NT2/D1 (cell line): ENCODE measurements around the gene EIF2S1.
"Not testable (repeated sequence)": the region's sequence is repeated elsewhere in the genome, so short reads cannot be mapped to it uniquely, and the experiment has no call there.

Source experiments
- DNase-seq: peaks from one replicate; pipeline ENCODE4 v3.0.0-alpha.2; 2011; ENCODE audit warnings: low read depth, low spot score
- H3K27me3 ChIP-seq: 2 replicates; pipeline ENCODE4 v1.6.0; 2011; ENCODE audit warnings: mild to moderate bottlenecking; ENCODE audit not compliant: insufficient read length, insufficient read depth
- H3K36me3 ChIP-seq: 2 replicates; pipeline ENCODE4 v1.6.1; 2011; ENCODE audit warnings: mild to moderate bottlenecking, low read length, mixed read lengths; ENCODE audit not compliant: insufficient read depth, insufficient read length
- H3K4me1 ChIP-seq: 2 replicates; pipeline ENCODE4 v1.5.1; 2011; ENCODE audit not compliant: insufficient read depth, insufficient read length
- H3K4me3 ChIP-seq: 2 replicates; pipeline ENCODE4 v1.5.1; 2011; ENCODE audit warnings: low read depth; ENCODE audit not compliant: insufficient read length
- H3K9ac ChIP-seq: 2 replicates; pipeline ENCODE4 v1.6.0; 2011; ENCODE audit warnings: low read depth; ENCODE audit not compliant: insufficient read length
- H3K9me3 ChIP-seq: 2 replicates; pipeline ENCODE4 v1.5.1; 2011; ENCODE audit warnings: mild to moderate bottlenecking, low read length; ENCODE audit not compliant: insufficient read depth
- SUZ12 ChIP-seq: IDR thresholded peaks from 2 replicates; pipeline ENCODE4 v1.6.1; 2011; ENCODE audit not compliant: insufficient read length, insufficient read depth; ENCODE audit errors: extremely low read depth
- YY1 ChIP-seq: IDR thresholded peaks from 2 replicates; pipeline ENCODE4 v1.6.1; 2011; ENCODE audit not compliant: insufficient read length, insufficient read depth
- ZNF274 ChIP-seq: IDR thresholded peaks from 2 replicates; pipeline ENCODE4 v1.6.1; 2011; ENCODE audit warnings: mild to moderate bottlenecking, low read depth, low read length

EIF2S1 gene

GRCh38 chr14:67359775-67360469 lies at the start of gene EIF2S1, which contains the start of gene ATP6V1D:
Gene EIF2S1 (plus strand): TSS chr14:67360328. CDS start chr14:67364768, 4,440 bp downstream.
Gene ATP6V1D (minus strand): TSS chr14:67359804. CDS start chr14:67359698, 106 bp downstream.
- H3K9ac ChIP-seq: peak within 1 kb of the TSS; percentile 95
- H3K9me3 ChIP-seq: no peaks in the 10 kb centered on the region
- DNase-seq: peak; percentile 96
- peaks cover 38% of the 10 kb centered on the region for H3K36me3 ChIP-seq
- H3K4me1 ChIP-seq: no peaks in the 10 kb centered on the region
- H3K4me3 ChIP-seq: peak within 1 kb of the TSS; percentile 98
- H3K27me3 ChIP-seq: no peaks in the 10 kb centered on the region
- TF ChIP-seq ZNF274: no peak
- no peak for TF ChIP-seq SUZ12
- TF ChIP-seq YY1: no peak

GRCh38 chr14:67311868-67312267 lies 48.3 kb upstream of the EIF2S1 start:
- TF ChIP-seq YY1 (no peak), SUZ12 (no peak), ZNF274 (no peak)
- peaks cover 8% of the 10 kb centered on the region for H3K36me3 ChIP-seq
- no peak overlapping the region for H3K9ac ChIP-seq
- DNase-seq: no peak
- no peaks in the 10 kb centered on the region for H3K4me1 ChIP-seq
- no peaks in the 10 kb centered on the region for H3K27me3 ChIP-seq
- no peak overlapping the region for H3K4me3 ChIP-seq
- H3K9me3 ChIP-seq: no peaks in the 10 kb centered on the region

GRCh38 chr14:67313153-67313552 lies 47.0 kb upstream of the EIF2S1 start:
- Histone ChIP-seq H3K4me3 (no peak overlapping the region), H3K36me3 (peaks cover 15% of the 10 kb centered on the region), H3K9me3 (no peaks in the 10 kb centered on the region), H3K4me1 (no peaks in the 10 kb centered on the region), H3K9ac (no peak overlapping the region), H3K27me3 (no peaks in the 10 kb centered on the region)
- DNase-seq: no peak
- no peak for TF ChIP-seq ZNF274
- TF ChIP-seq YY1: no peak
- TF ChIP-seq SUZ12: no peak

DNA sequence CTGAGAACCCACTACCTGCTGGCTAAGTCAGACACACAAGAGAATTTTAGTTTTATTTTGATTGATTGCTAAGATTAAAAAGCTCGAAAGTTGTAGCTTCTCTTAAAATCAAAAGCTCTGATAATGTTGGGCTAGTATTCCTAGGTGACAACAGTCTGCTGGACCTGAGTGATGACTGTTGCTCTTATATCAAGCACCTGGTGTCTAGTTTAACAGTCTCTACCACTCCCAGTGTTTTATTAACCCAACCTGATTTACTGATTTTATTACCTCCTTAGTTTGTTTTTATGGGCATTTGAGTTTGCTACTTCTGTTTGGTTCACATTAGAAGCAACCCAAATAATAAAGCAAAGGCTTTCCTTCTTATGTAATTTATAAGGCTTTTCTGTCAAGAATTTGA lies 42.3 kb upstream of the EIF2S1 start:
- H3K27me3 ChIP-seq: no peaks in the 10 kb centered on the region
- H3K4me1 ChIP-seq: no peaks in the 10 kb centered on the region
- H3K36me3 ChIP-seq: peaks cover 28% of the 10 kb centered on the region
- H3K9me3 ChIP-seq: no peaks in the 10 kb centered on the region
- no peak for DNase-seq
- no peak overlapping the region for H3K9ac ChIP-seq
- H3K4me3 ChIP-seq: no peak overlapping the region
- TF ChIP-seq ZNF274 (no peak), SUZ12 (no peak), YY1 (no peak)

- TF ChIP-seq SUZ12 (no peak), YY1 (no peak), ZNF274 (no peak)
- no peaks in the 10 kb centered on the region for H3K27me3 ChIP-seq
- no peaks in the 10 kb centered on the region for H3K9me3 ChIP-seq
- no peak for DNase-seq
- H3K9ac ChIP-seq: no peak overlapping the region
- no peaks in the 10 kb centered on the region for H3K4me1 ChIP-seq
- H3K4me3 ChIP-seq: no peak overlapping the region
- peaks cover 31% of the 10 kb centered on the region for H3K36me3 ChIP-seq
Measured at GRCh38 chr14:67319142-67319541, 41.0 kb upstream of the EIF2S1 start.

DNA sequence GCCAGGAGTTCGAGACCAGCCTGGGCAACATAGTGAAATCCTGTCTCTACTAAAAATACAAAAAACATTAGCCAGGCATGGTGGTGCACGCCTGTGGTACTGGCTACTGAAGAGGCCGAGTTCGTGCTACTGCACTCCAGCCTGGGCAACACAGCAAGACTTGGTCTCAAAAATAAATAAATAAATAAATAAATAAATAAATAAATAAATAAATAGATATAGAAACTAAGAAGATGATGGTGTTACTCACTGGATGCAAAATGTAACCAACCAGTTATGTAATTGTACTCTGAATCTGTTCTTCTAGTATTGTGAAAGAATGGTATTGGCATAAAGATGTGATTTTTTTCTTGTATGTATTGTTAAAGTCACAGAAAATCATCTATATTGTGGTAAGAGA lies 30.5 kb upstream of the EIF2S1 start:
- H3K4me3 ChIP-seq, H3K4me1 ChIP-seq, H3K9me3 ChIP-seq, H3K9ac ChIP-seq, DNase-seq, H3K27me3 ChIP-seq: not testable (repeated sequence)
- peaks cover 33% of the 10 kb centered on the region for H3K36me3 ChIP-seq

- DNase-seq: no peak
- no peak overlapping the region for H3K4me3 ChIP-seq
- no peak for TF ChIP-seq SUZ12
- no peak for TF ChIP-seq YY1
- TF ChIP-seq ZNF274: no peak
- peaks cover 39% of the 10 kb centered on the region for H3K36me3 ChIP-seq
- no peaks in the 10 kb centered on the region for H3K27me3 ChIP-seq
- no peaks in the 10 kb centered on the region for H3K9me3 ChIP-seq
- no peaks in the 10 kb centered on the region for H3K4me1 ChIP-seq
- H3K9ac ChIP-seq: no peak overlapping the region
Measured at GRCh38 chr14:67331368-67332125, 28.6 kb upstream of the EIF2S1 start.
